HG02852 (cell line): ENCODE results near the gene CEP19.

Experiments used
- ATAC-seq: cut with Tn5 transposase; IDR thresholded peaks from one replicate; pipeline ENCODE4 v1.9.1; 2021; ENCODE audit warnings: mild to moderate bottlenecking, moderate library complexity; ENCODE audit not compliant: unreplicated experiment

CEP19 gene

GRCh38 chr3:196667056-196667825 is 44.8 kb downstream of the CEP19 start:
- no peak for ATAC-seq

- ATAC-seq, result no peak
Observed at GRCh38 chr3:196666001-196666867, 45.8 kb downstream of the CEP19 start.

GRCh38 chr3:196662711-196663571 is 49.1 kb downstream of the CEP19 start:
- ATAC-seq, result no peak

GRCh38 chr3:196662033-196662432 is 50.0 kb downstream of the CEP19 start:
- ATAC-seq, result no peak

GRCh38 chr3:196661400-196661799 is 50.6 kb downstream of the CEP19 start:
- ATAC-seq, result no peak

- no peak for ATAC-seq
Observed at GRCh38 chr3:196660381-196661166, 51.5 kb downstream of the CEP19 start.

GRCh38 chr3:196659901-196660351 is 52.1 kb downstream of the CEP19 start:
- ATAC-seq, result no peak
